ENCODE data around the gene B3GALT6.

The B3GALT6 gene

GRCh38 chr1:1202831-1203560 lies 29.0 kb upstream of the B3GALT6 start:
- no peak for DNase-seq

GRCh38 chr1:1203561-1204424 lies 28.2 kb upstream of the B3GALT6 start:
- DNase-seq, result no peak

GRCh38 chr1:1204425-1204920 lies 27.6 kb upstream of the B3GALT6 start:
- no peak for DNase-seq

- DNase-seq, result no peak
Measured at GRCh38 chr1:1204998-1205768, 26.9 kb upstream of the B3GALT6 start.

- no peak for DNase-seq
Measured at GRCh38 chr1:1205769-1206375, 26.2 kb upstream of the B3GALT6 start.

- no peak for DNase-seq
Measured at GRCh38 chr1:1206376-1206965, 25.6 kb upstream of the B3GALT6 start, which contains the start of gene TNFRSF18. Gene TNFRSF18 (minus strand): TSS chr1:1206592. CDS start chr1:1206571, 21 bp downstream.

GRCh38 chr1:1206966-1207531 lies 25.0 kb upstream of the B3GALT6 start:
- no peak for DNase-seq

- DNase-seq, result no peak
Measured at GRCh38 chr1:1207571-1207892, 24.5 kb upstream of the B3GALT6 start.

GRCh38 chr1:1208713-1209433 lies 23.2 kb upstream of the B3GALT6 start:
- DNase-seq, result peak; percentile 19

- DNase-seq, result no peak
Measured at GRCh38 chr1:1210726-1211540, 21.1 kb upstream of the B3GALT6 start.

- no peak for DNase-seq
Measured at GRCh38 chr1:1211541-1212441, 20.2 kb upstream of the B3GALT6 start.

- DNase-seq, result no peak
Measured at GRCh38 chr1:1212780-1213344, 19.2 kb upstream of the B3GALT6 start.

- DNase-seq, result no peak
Measured at GRCh38 chr1:1213345-1214265, 18.4 kb upstream of the B3GALT6 start, which contains the start of gene TNFRSF4. Gene TNFRSF4 (minus strand): TSS chr1:1214153. CDS start chr1:1214127, 26 bp downstream.

- DNase-seq, result no peak
Measured at GRCh38 chr1:1215080-1215676, 16.9 kb upstream of the B3GALT6 start.

- no peak for DNase-seq
Measured at GRCh38 chr1:1215881-1216605, 16.0 kb upstream of the B3GALT6 start.

All from fibroblast of skin of scalp (primary cell).